HEK293 (cell line): Measurements from ENCODE around the gene CDS1.

Experiments
- AEBP2 ChIP-seq: fragments of 450-650 bp; formaldehyde crosslinking; IDR thresholded peaks from 2 replicates; pipeline ENCODE4 v1.5.1; 2016; ENCODE audit warnings: missing biosample characterization, missing genetic modification characterization, borderline replicate concordance
- ATF2 ChIP-seq: fragments of 450-650 bp; formaldehyde crosslinking; IDR thresholded peaks from 2 replicates; pipeline ENCODE4 v1.5.1; 2016; ENCODE audit warnings: missing biosample characterization, missing genetic modification characterization, low read depth
- CTCF ChIP-seq: fragments of 450-650 bp; formaldehyde crosslinking; IDR thresholded peaks from 2 replicates; pipeline ENCODE4 v1.5.1; 2016; ENCODE audit warnings: missing biosample characterization, missing genetic modification characterization
- YY1 ChIP-seq: fragments of 450-650 bp; formaldehyde crosslinking; IDR thresholded peaks from 2 replicates; pipeline ENCODE4 v1.5.1; 2018; ENCODE audit warnings: missing biosample characterization, missing genetic modification characterization
- ZNF221 ChIP-seq: fragments of 450-650 bp; formaldehyde crosslinking; IDR thresholded peaks from 2 replicates; pipeline ENCODE4 v1.5.1; 2017; ENCODE audit warnings: missing biosample characterization, missing genetic modification characterization, borderline replicate concordance
- ZNF274 ChIP-seq, 2 experiments: fragments of 200-500 bp in 1 of 2; fragments of 450-650 bp in 1 of 2; sonication (Bioruptor generic) in 1 of 2; formaldehyde crosslinking in 1 of 2; IDR thresholded peaks; 2 replicates each; pipeline versions ENCODE4 v1.5.1 to v1.6.1; 2014 to 2016; ENCODE audit warnings: borderline replicate concordance in 1 of 2, inconsistent platforms in 1 of 2, low read length in 1 of 2, missing biosample characterization in 1 of 2, missing genetic modification characterization in 1 of 2
- ZNF510 ChIP-seq: fragments of 450-650 bp; formaldehyde crosslinking; IDR thresholded peaks from 2 replicates; pipeline ENCODE4 v1.5.1; 2018; ENCODE audit warnings: mild to moderate bottlenecking, missing genetic modification characterization, missing biosample characterization; ENCODE audit not compliant: insufficient replicate concordance
- ZNF623 ChIP-seq: fragments of 450-650 bp; formaldehyde crosslinking; IDR thresholded peaks from 2 replicates; pipeline ENCODE4 v1.5.1; 2016; ENCODE audit warnings: missing biosample characterization, missing genetic modification characterization
- ZNF768 ChIP-seq: fragments of 450-650 bp; formaldehyde crosslinking; IDR thresholded peaks from 2 replicates; pipeline ENCODE4 v1.5.1; 2018; ENCODE audit warnings: missing biosample characterization, mild to moderate bottlenecking, missing genetic modification characterization
- ZNF791 ChIP-seq: fragments of 450-650 bp; formaldehyde crosslinking; IDR thresholded peaks from 2 replicates; pipeline ENCODE4 v1.5.1; 2016; ENCODE audit warnings: missing biosample characterization, missing genetic modification characterization
- ZNF792 ChIP-seq: fragments of 450-650 bp; formaldehyde crosslinking; IDR thresholded peaks from 2 replicates; pipeline ENCODE4 v1.5.1; 2016; ENCODE audit warnings: missing biosample characterization, missing genetic modification characterization
- ZSCAN23 ChIP-seq: fragments of 450-650 bp; formaldehyde crosslinking; IDR thresholded peaks from 2 replicates; pipeline ENCODE4 v1.5.1; 2016; ENCODE audit warnings: missing biosample characterization, missing genetic modification characterization

GRCh38 chr4:84699001-84699671 is 116.2 kb downstream of the CDS1 start:
- TF ChIP-seq ZNF791 (tag by site-specific recombination) (no peak), ZNF221 (tag by site-specific recombination) (no peak), ATF2 (no peak), AEBP2 (tag by site-specific recombination) (no peak), ZNF274 (IDR thresholded peaks at IDR 0.05; ENCODE audit: low read length) (no peak), ZNF274 (tag by site-specific recombination; IDR thresholded peaks at IDR 0.05; ENCODE audit: borderline replicate concordance) (no peak), CTCF (no peak), ZNF792 (no peak), ZSCAN23 (tag by site-specific recombination) (no peak), ZNF623 (tag by site-specific recombination) (no peak), YY1 (tag by site-specific recombination) (no peak), ZNF768 (tag by site-specific recombination) (no peak), ZNF510 (no peak)
